Measurements from ENCODE around the gene SUCLG2. TPM values are rescaled to one million over a fixed set of nuclear protein-coding genes. Genes with fewer than 3 reads are reported as not detected.
A peak's percentile ranks its signal among the peaks of the same experiment; 100 is the strongest.

The SUCLG2 gene
- total RNA-seq, 1 experiment from 2014 or later: 38.5 TPM

GRCh38 chr3:67595424-67595823, 59.0 kb downstream of the SUCLG2 start:
- no peak overlapping the region for H3K4me3 Mint-ChIP-seq
- Histone ChIP-seq H3K79me2 (ENCODE audit: insufficient read depth, low read length) (no peaks in the 10 kb centered on the region), H4K5ac (ENCODE audit: insufficient read length, low read depth, low read length) (no peak overlapping the region), H3K23ac (ENCODE audit: insufficient read length, low read depth, low read length) (no peak overlapping the region), H3K56ac (ENCODE audit: insufficient read length, low read depth, low read length) (no peak overlapping the region), H3K14ac (ENCODE audit: insufficient read depth, low read length) (no peak overlapping the region), H3K23me2 (ENCODE audit: insufficient read length, low read depth, low read length, poor library complexity, severe bottlenecking) (no peaks in the 10 kb centered on the region), H4K91ac (ENCODE audit: insufficient read length, low read depth, low read length) (no peak overlapping the region), H3K9ac (ENCODE audit: extremely low read depth, insufficient read length, low read length) (no peak overlapping the region), H3T11ph (ENCODE audit: low read length) (no peak overlapping the region), H4K8ac (replicated peaks; ENCODE audit: insufficient read length, low read depth, low read length) (no peak overlapping the region), H2AFZ (ENCODE audit: low read length) (no peak overlapping the region), H2BK15ac (ENCODE audit: low read depth, low read length) (no peak overlapping the region), H3K4me1 (ENCODE audit: insufficient read depth, low read length) (no peaks in the 10 kb centered on the region), H3K4me2 (ENCODE audit: insufficient read depth, insufficient read length, low read length) (no peak overlapping the region), H2AK5ac (ENCODE audit: insufficient read length, low read length) (no peak overlapping the region), H2BK20ac (ENCODE audit: low read depth, low read length, poor library complexity, severe bottlenecking) (no peak overlapping the region), H2BK120ac (ENCODE audit: low read depth, low read length, poor library complexity, severe bottlenecking) (no peak overlapping the region), H3K4ac (ENCODE audit: low read depth, low read length) (no peak overlapping the region), H3K18ac (ENCODE audit: insufficient read length, low read depth, low read length) (no peak overlapping the region), H2BK5ac (ENCODE audit: insufficient read length, low read length) (no peak overlapping the region), H3K27ac (ENCODE audit: insufficient read length, low read depth, low read length) (no peak overlapping the region), H3K27me3 (ENCODE audit: insufficient read depth, low read length) (no peaks in the 10 kb centered on the region), H3K9me3 (ENCODE audit: control insufficient read depth, low read depth, low read length) (no peaks in the 10 kb centered on the region), H4K20me1 (ENCODE audit: control insufficient read depth, insufficient read depth, insufficient read length) (no peaks in the 10 kb centered on the region), H2BK12ac (ENCODE audit: insufficient read length, low read depth, low read length) (no peak overlapping the region), H3K79me1 (ENCODE audit: insufficient read depth, low read depth, low read length, poor library complexity, severe bottlenecking) (no peaks in the 10 kb centered on the region)
- H3K36me3 Mint-ChIP-seq (ENCODE audit: insufficient read depth in 1 of 3, low read depth in 3 of 3): peaks cover 3 to 20% (median 7%) of the 10 kb centered on the region in 3 experiments; a peak in 6 of 7 replicates
- H3K4me1 Mint-ChIP-seq: 0 out of 4 replicates have a peak, but pooled peaks cover 0 to 2% of the 10 kb centered on the region in 2 experiments
- no peaks in the 10 kb centered on the region for H3K27me3 Mint-ChIP-seq (ENCODE audit: low read depth)
- no peak for TF ChIP-seq CTCF (conservative IDR thresholded peaks at IDR 0.05)
- H3K27ac Mint-ChIP-seq: peak overlapping the region in 1 of 3 experiments; percentile 47; a peak in 2 of 7 replicates
- H3K9me3 Mint-ChIP-seq: peaks cover 0 to 2% of the 10 kb centered on the region in 2 experiments; a peak in 1 of 5 replicates
- WGBS (ENCODE audit: extremely low coverage, insufficient read length, low lambda C conversion rate): no CpG with 5 or more reads among the region's 3 CpGs
- no peak for DNase-seq

All from H9 (cell line).